Activated naive CD8-positive, alpha-beta T cell treated with anti-CD3 and anti-CD28 coated beads for 36 hours (primary cell): ENCODE data around the gene ITGBL1. TPM values are rescaled to one million over a fixed set of nuclear protein-coding genes. Genes with fewer than 3 reads are reported as not detected.

Experiments
- DNase-seq: peaks from one replicate; pipeline ENCODE4 v3.0.0; 2021
- H3K27ac Mint-ChIP-seq: one replicate; pipeline ENCODE4 v1.8.0; 2022; ENCODE audit warnings: mild to moderate bottlenecking, moderate library complexity, mixed read lengths
- H3K27me3 Mint-ChIP-seq: one replicate; pipeline ENCODE4 v1.8.0; 2022; ENCODE audit warnings: mild to moderate bottlenecking, mixed read lengths
- H3K36me3 Mint-ChIP-seq: one replicate; pipeline ENCODE4 v1.8.0; 2021; ENCODE audit warnings: mild to moderate bottlenecking, mixed read lengths
- H3K4me1 Mint-ChIP-seq: one replicate; pipeline ENCODE4 v1.8.0; 2021; ENCODE audit warnings: mixed read lengths
- H3K4me3 Mint-ChIP-seq: one replicate; pipeline ENCODE4 v1.8.0; 2022; ENCODE audit warnings: mild to moderate bottlenecking, moderate library complexity, mixed read lengths
- H3K9me3 Mint-ChIP-seq: one replicate; pipeline ENCODE4 v1.8.0; 2022; ENCODE audit warnings: mixed read lengths
- total RNA-seq, 2 experiments: library from RNA; stranded (reverse); gene quantifications; one replicate each; pipeline ENCODE4 v1.2.3, GENCODE V29; 2021

ITGBL1 gene
- total RNA-seq, 2 experiments from 2014 or later = not detected

- Mint-ChIP-seq H3K27me3 (peaks cover 3% of the 10 kb centered on the region), H3K4me3 (no peak overlapping the region), H3K36me3 (no peaks in the 10 kb centered on the region), H3K27ac (no peak overlapping the region), H3K4me1 (no peaks in the 10 kb centered on the region), H3K9me3 (no peaks in the 10 kb centered on the region)
- DNase-seq = no peak
These were observed 34.4 kb downstream of the ITGBL1 start for GRCh38 chr13:101486708-101487437.

GRCh38 chr13:101487438-101487830, 35.0 kb downstream of the ITGBL1 start:
- Mint-ChIP-seq H3K4me3 (no peak overlapping the region), H3K27ac (no peak overlapping the region), H3K27me3 (peaks cover 3% of the 10 kb centered on the region), H3K36me3 (no peaks in the 10 kb centered on the region), H3K9me3 (no peaks in the 10 kb centered on the region), H3K4me1 (no peaks in the 10 kb centered on the region)
- DNase-seq = no peak

GRCh38 chr13:101488734-101489133, 36.3 kb downstream of the ITGBL1 start:
- Mint-ChIP-seq H3K9me3 (no peaks in the 10 kb centered on the region), H3K27ac (no peak overlapping the region), H3K27me3 (peaks cover 7% of the 10 kb centered on the region), H3K36me3 (no peaks in the 10 kb centered on the region), H3K4me1 (no peaks in the 10 kb centered on the region), H3K4me3 (no peak overlapping the region)
- DNase-seq = no peak

- H3K36me3 Mint-ChIP-seq = no peaks in the 10 kb centered on the region
- DNase-seq = no peak
- peaks cover 7% of the 10 kb centered on the region for H3K27me3 Mint-ChIP-seq
- no peaks in the 10 kb centered on the region for H3K9me3 Mint-ChIP-seq
- no peaks in the 10 kb centered on the region for H3K4me1 Mint-ChIP-seq
- H3K27ac Mint-ChIP-seq = no peak overlapping the region
- H3K4me3 Mint-ChIP-seq = no peak overlapping the region
These were observed 37.3 kb downstream of the ITGBL1 start for GRCh38 chr13:101489643-101490405.

- H3K9me3 Mint-ChIP-seq = no peaks in the 10 kb centered on the region
- peaks cover 12% of the 10 kb centered on the region for H3K27me3 Mint-ChIP-seq
- no peaks in the 10 kb centered on the region for H3K36me3 Mint-ChIP-seq
- H3K4me1 Mint-ChIP-seq = no peaks in the 10 kb centered on the region
- H3K4me3 Mint-ChIP-seq = no peak overlapping the region
- no peak for DNase-seq
- H3K27ac Mint-ChIP-seq = no peak overlapping the region
These were observed 38.0 kb downstream of the ITGBL1 start for GRCh38 chr13:101490406-101491015.

- Mint-ChIP-seq H3K4me3 (no peak overlapping the region), H3K4me1 (no peaks in the 10 kb centered on the region), H3K27me3 (peaks cover 13% of the 10 kb centered on the region), H3K27ac (no peak overlapping the region), H3K9me3 (no peaks in the 10 kb centered on the region), H3K36me3 (no peaks in the 10 kb centered on the region)
- no peak for DNase-seq
These were observed 39.9 kb downstream of the ITGBL1 start for GRCh38 chr13:101492251-101492910.

GRCh38 chr13:101493541-101493940, 41.1 kb downstream of the ITGBL1 start:
- H3K4me1 Mint-ChIP-seq = no peaks in the 10 kb centered on the region
- no peak overlapping the region for H3K27ac Mint-ChIP-seq
- H3K27me3 Mint-ChIP-seq = peaks cover 10% of the 10 kb centered on the region
- no peaks in the 10 kb centered on the region for H3K36me3 Mint-ChIP-seq
- no peaks in the 10 kb centered on the region for H3K9me3 Mint-ChIP-seq
- no peak for DNase-seq
- H3K4me3 Mint-ChIP-seq = no peak overlapping the region

GRCh38 chr13:101499406-101499805, 46.9 kb downstream of the ITGBL1 start:
- H3K27me3 Mint-ChIP-seq = peaks cover 7% of the 10 kb centered on the region
- H3K9me3 Mint-ChIP-seq = no peaks in the 10 kb centered on the region
- no peak overlapping the region for H3K4me3 Mint-ChIP-seq
- no peaks in the 10 kb centered on the region for H3K36me3 Mint-ChIP-seq
- H3K4me1 Mint-ChIP-seq = no peaks in the 10 kb centered on the region
- H3K27ac Mint-ChIP-seq = no peak overlapping the region
- DNase-seq = no peak

GRCh38 chr13:101502618-101503017, 50.1 kb downstream of the ITGBL1 start:
- no peak for DNase-seq
- Mint-ChIP-seq H3K4me1 (no peaks in the 10 kb centered on the region), H3K27me3 (peaks cover 17% of the 10 kb centered on the region), H3K27ac (no peak overlapping the region), H3K9me3 (no peaks in the 10 kb centered on the region), H3K36me3 (no peaks in the 10 kb centered on the region), H3K4me3 (no peak overlapping the region)

GRCh38 chr13:101511161-101511560, 58.7 kb downstream of the ITGBL1 start:
- Mint-ChIP-seq H3K27me3 (peaks cover 16% of the 10 kb centered on the region), H3K4me3 (no peak overlapping the region), H3K4me1 (peaks cover 5% of the 10 kb centered on the region), H3K9me3 (peaks cover 2% of the 10 kb centered on the region), H3K36me3 (no peaks in the 10 kb centered on the region), H3K27ac (no peak overlapping the region)
- DNase-seq = no peak

- H3K27ac Mint-ChIP-seq = no peak overlapping the region
- H3K27me3 Mint-ChIP-seq = peaks cover 13% of the 10 kb centered on the region
- no peak for DNase-seq
These were observed 59.3 kb downstream of the ITGBL1 start for GRCh38 chr13:101511766-101512165.

GRCh38 chr13:101512650-101513049, 60.2 kb downstream of the ITGBL1 start:
- Mint-ChIP-seq H3K27ac (no peak overlapping the region), H3K27me3 (peaks cover 11% of the 10 kb centered on the region), H3K4me3 (no peak overlapping the region), H3K9me3 (peaks cover 2% of the 10 kb centered on the region), H3K36me3 (no peaks in the 10 kb centered on the region), H3K4me1 (peaks cover 5% of the 10 kb centered on the region)
- DNase-seq = no peak

More at GRCh38 chr13:101511766-101512165, 59.3 kb downstream of the ITGBL1 start:
- H3K4me3 Mint-ChIP-seq = no peak overlapping the region
- H3K36me3 Mint-ChIP-seq = no peaks in the 10 kb centered on the region
- peaks cover 2% of the 10 kb centered on the region for H3K9me3 Mint-ChIP-seq
- H3K4me1 Mint-ChIP-seq = peaks cover 5% of the 10 kb centered on the region

GRCh38 chr13:101514100-101514499, 61.6 kb downstream of the ITGBL1 start:
- Mint-ChIP-seq H3K27me3 (peaks cover 7% of the 10 kb centered on the region), H3K27ac (no peak overlapping the region), H3K4me3 (no peak overlapping the region), H3K36me3 (no peaks in the 10 kb centered on the region), H3K9me3 (peaks cover 2% of the 10 kb centered on the region), H3K4me1 (peaks cover 5% of the 10 kb centered on the region)
- DNase-seq = no peak

- H3K27me3 Mint-ChIP-seq = peaks cover 7% of the 10 kb centered on the region
- H3K4me1 Mint-ChIP-seq = peaks cover 5% of the 10 kb centered on the region
- peaks cover 2% of the 10 kb centered on the region for H3K9me3 Mint-ChIP-seq
- H3K4me3 Mint-ChIP-seq = no peak overlapping the region
- H3K27ac Mint-ChIP-seq = no peak overlapping the region
- no peaks in the 10 kb centered on the region for H3K36me3 Mint-ChIP-seq
- no peak for DNase-seq
These were observed 62.3 kb downstream of the ITGBL1 start for GRCh38 chr13:101514695-101515275.

- H3K4me3 Mint-ChIP-seq = no peak overlapping the region
- H3K27me3 Mint-ChIP-seq = peaks cover 7% of the 10 kb centered on the region
- no peak overlapping the region for H3K27ac Mint-ChIP-seq
- no peaks in the 10 kb centered on the region for H3K36me3 Mint-ChIP-seq
- DNase-seq = no peak
- H3K4me1 Mint-ChIP-seq = peaks cover 7% of the 10 kb centered on the region
- peaks cover 2% of the 10 kb centered on the region for H3K9me3 Mint-ChIP-seq
These were observed 63.0 kb downstream of the ITGBL1 start for GRCh38 chr13:101515504-101515903.
